HepG2 (cell line): ENCODE results near the gene GFPT1. TPM values are rescaled to one million over a fixed set of nuclear protein-coding genes. Genes with fewer than 3 reads are reported as not detected.
A peak's percentile ranks its signal among the peaks of the same experiment; 100 is the strongest.

Source experiments
- ELF4 ChIP-seq: sonication (generic); formaldehyde crosslinking; IDR thresholded peaks from 2 replicates; pipeline ENCODE4 v1.5.0; 2020; ENCODE audit warnings: missing genetic modification reagents, mild to moderate bottlenecking, moderate library complexity, borderline replicate concordance
- FIP1L1 ChIP-seq: fragments of 200-400 bp; formaldehyde crosslinking; IDR thresholded peaks from 2 replicates; pipeline ENCODE4 v1.6.1; 2018; ENCODE audit warnings: low read depth, mild to moderate bottlenecking, low read length, moderate library complexity, borderline replicate concordance; ENCODE audit not compliant: insufficient read depth
- FOXK1 ChIP-seq: sonication (generic); formaldehyde crosslinking; IDR thresholded peaks from 2 replicates; pipeline ENCODE4 v1.4.0; 2020; ENCODE audit warnings: low read depth, missing genetic modification reagents, borderline replicate concordance
- GLMP ChIP-seq: sonication (generic); formaldehyde crosslinking; IDR thresholded peaks from 2 replicates; pipeline ENCODE4 v1.9.0; 2021; ENCODE audit warnings: missing genetic modification reagents, mild to moderate bottlenecking, borderline replicate concordance
- KMT2B ChIP-seq: IDR thresholded peaks from 2 replicates; pipeline ENCODE4 v1.6.1; 2016; ENCODE audit warnings: missing genetic modification reagents, missing compliant biosample characterization
- MTF2 ChIP-seq: sonication (generic); formaldehyde crosslinking; IDR thresholded peaks from 2 replicates; pipeline ENCODE4 v1.5.0; 2020; ENCODE audit warnings: missing genetic modification reagents, borderline replicate concordance
- NRL ChIP-seq: sonication (generic); formaldehyde crosslinking; IDR thresholded peaks from 2 replicates; pipeline ENCODE4 v1.5.0; 2020; ENCODE audit warnings: missing genetic modification reagents, mild to moderate bottlenecking, moderate library complexity, borderline replicate concordance
- RCOR2 ChIP-seq: IDR thresholded peaks from 2 replicates; pipeline ENCODE4 v1.6.1; 2016; ENCODE audit warnings: missing biosample characterization, missing genetic modification reagents
- SAFB2 ChIP-seq: sonication (generic); formaldehyde crosslinking; IDR thresholded peaks from 2 replicates; pipeline ENCODE4 v1.5.1; 2020; ENCODE audit warnings: missing genetic modification reagents, low read depth, mild to moderate bottlenecking, borderline replicate concordance
- TOPORS ChIP-seq: sonication (generic); formaldehyde crosslinking; IDR thresholded peaks from 2 replicates; pipeline ENCODE4 v1.8.0; 2023; ENCODE audit warnings: mild to moderate bottlenecking, missing genetic modification reagents
- ZBTB20 ChIP-seq: sonication (generic); formaldehyde crosslinking; IDR thresholded peaks from 2 replicates; pipeline ENCODE4 v1.8.1; 2023; ENCODE audit warnings: missing genetic modification reagents, low read depth, mild to moderate bottlenecking, borderline replicate concordance
- ZNF180 ChIP-seq: sonication (generic); formaldehyde crosslinking; IDR thresholded peaks from 2 replicates; pipeline ENCODE4 v1.4.0; 2020; ENCODE audit warnings: low read depth, missing genetic modification reagents, borderline replicate concordance
- ZNF318 ChIP-seq: sonication (generic); formaldehyde crosslinking; IDR thresholded peaks from 2 replicates; pipeline ENCODE4 v1.4.0; 2020; ENCODE audit warnings: mild to moderate bottlenecking, missing genetic modification reagents
- ZNF337 ChIP-seq: sonication (generic); formaldehyde crosslinking; IDR thresholded peaks from 2 replicates; pipeline ENCODE4 v1.5.1; 2020; ENCODE audit warnings: missing genetic modification reagents, low read depth, mild to moderate bottlenecking, borderline replicate concordance
- ZNF34 ChIP-seq: sonication (generic); formaldehyde crosslinking; IDR thresholded peaks from 2 replicates; pipeline ENCODE4 v1.4.0; 2020; ENCODE audit warnings: mild to moderate bottlenecking, missing genetic modification reagents, borderline replicate concordance
- ZNF777 ChIP-seq: sonication (generic); formaldehyde crosslinking; IDR thresholded peaks from 2 replicates; pipeline ENCODE4 v1.4.0; 2020; ENCODE audit warnings: missing genetic modification reagents
- polyA plus RNA-seq, 8 experiments: library from polyadenylated mRNA; depleted of rRNA in 3 of 8; stranded (reverse) in 7 of 8; unstranded in 1 of 8; fragments of >200 nt; fragmentation: Illumina TruSeq in 4 of 8; extraction: Trizol in 4 of 8; gene quantifications; 2 replicates each; pipeline versions ENCODE4 v1.2.1 to v1.2.3, GENCODE V29; 2011 to 2016; ENCODE audit warnings: low read depth in 4 of 8, missing spikeins in 1 of 8, mixed read lengths in 1 of 8; ENCODE audit not compliant: insufficient read depth in 1 of 8
- total RNA-seq, 5 experiments: library from RNA; depleted of rRNA; stranded (reverse); fragments of >200 nt; fragmentation: Illumina TruSeq; extraction: Trizol; gene quantifications; 2 replicates each; pipeline ENCODE4 v1.2.3, GENCODE V29; 2016; ENCODE audit warnings: low read depth in 1 of 5

Gene GFPT1
- total and polyA plus RNA-seq, 2 of the 13 experiments (the other 11 are each of a cell fraction or from before 2014, with no cell fraction given), result 24.0 to 84.9 TPM

- TF ChIP-seq ZNF318 (peak; percentile 86; the same call in 1 of the 2 replicates), SAFB2 (peak; percentile 99), ZNF777 (CRISPR knock-in tag) (peak; percentile 88), ELF4 (peak; percentile 69; the same call in 1 of the 2 replicates), FIP1L1 (no peak), ZBTB20 (peak; percentile 66; the same call in 1 of the 2 replicates), ZNF337 (peak; percentile 88; the same call in 1 of the 2 replicates), FOXK1 (CRISPR knock-in tag) (peak; percentile 17; the same call in 1 of the 2 replicates), RCOR2 (no peak), ZNF34 (CRISPR knock-in tag) (peak; percentile 96), KMT2B (CRISPR knock-in tag) (peak; percentile 86), NRL (CRISPR knock-in tag) (peak; percentile 73; the same call in 1 of the 2 replicates), GLMP (CRISPR knock-in tag) (no peak), TOPORS (CRISPR knock-in tag) (peak; percentile 95), MTF2 (CRISPR knock-in tag) (peak; percentile 85; the same call in 1 of the 2 replicates), ZNF180 (CRISPR knock-in tag) (peak; percentile 69)
Observed at GRCh38 chr2:69386789-69387734, at the start of gene GFPT1 (continued).
